Lung (tissue), 12 donors: ENCODE measurements around the gene PRSS12. TPM values are rescaled to one million over a fixed set of nuclear protein-coding genes. Genes with fewer than 3 reads are reported as not detected.

Experiments
- ATAC-seq: fragments of 200-7000 bp; cut with Tn5 transposase; one replicate; pipeline ENCODE4 v1.9.1; 2020; ENCODE audit warnings: moderate number of reproducible peaks; ENCODE audit not compliant: insufficient read depth, low FRiP score
- DNase-seq, 3 donors: peaks; one replicate each; pipeline ENCODE4 v3.0.0-alpha.2; 2013 to 2017
- H3K27ac ChIP-seq, 2 donors: one replicate each; pipeline ENCODE4 v1.5.1; 2013; ENCODE audit warnings: mild to moderate bottlenecking in 2 of 2, moderate library complexity in 2 of 2, control low read depth in 1 of 2, inconsistent platforms in 1 of 2, low read depth in 1 of 2, low read length in 1 of 2
- H3K27me3 ChIP-seq, 3 donors: one replicate each; pipeline ENCODE4 v1.5.1; 2013; ENCODE audit warnings: low read length in 2 of 3; ENCODE audit not compliant: control insufficient read depth in 3 of 3, insufficient read depth in 3 of 3
- H3K36me3 ChIP-seq, 4 donors: one replicate each; pipeline ENCODE4 v1.5.1; 2013; ENCODE audit warnings: low read length in 4 of 4, mild to moderate bottlenecking in 1 of 4, moderate library complexity in 1 of 4; ENCODE audit not compliant: control insufficient read depth in 4 of 4, insufficient read depth in 4 of 4
- H3K4me1 ChIP-seq, 5 donors: one replicate each; pipeline ENCODE4 v1.5.1; 2013; ENCODE audit warnings: low read length in 5 of 5, mild to moderate bottlenecking in 2 of 5, moderate library complexity in 1 of 5; ENCODE audit not compliant: control insufficient read depth in 5 of 5, insufficient read depth in 5 of 5
- H3K4me3 ChIP-seq: one replicate; pipeline ENCODE4 v1.5.1; 2013; ENCODE audit warnings: mild to moderate bottlenecking, control low read depth, moderate library complexity
- H3K9ac ChIP-seq, 2 donors: one replicate each; pipeline ENCODE4 v1.5.1; 2013; ENCODE audit warnings: low read length in 2 of 2, control low read depth in 1 of 2; ENCODE audit not compliant: insufficient read depth in 1 of 2
- H3K9me3 ChIP-seq, 4 donors: one replicate each; pipeline ENCODE4 v1.5.1; 2013; ENCODE audit warnings: low read length in 3 of 4, mild to moderate bottlenecking in 1 of 4, moderate library complexity in 1 of 4; ENCODE audit not compliant: control insufficient read depth in 4 of 4, insufficient read depth in 3 of 4
- WGBS, 2 donors: extraction: QIAGEN DNeasy Blood & Tissue Kit; methylation state at CpG; one replicate each; pipeline ENCODE4 v1.1.7; 2013; 5-methylcytosine and 5-hydroxymethylcytosine counted together
- polyA plus RNA-seq, 2 donors: library from polyadenylated mRNA; stranded (reverse); fragments of 200-250 nt; gene quantifications; one replicate each; pipeline ENCODE4 v1.2.1, GENCODE V29; 2013
- total RNA-seq, 2 donors: library from RNA; depleted of rRNA in 1 of 2; stranded (reverse); fragments of >200 nt in 1 of 2; gene quantifications; one replicate each; pipeline ENCODE4 v1.2.1, GENCODE V29; 2014 to 2021
- TF ChIP-seq, protein P1 (sequence below): IDR thresholded peaks from 2 replicates; pipeline ENCODE4 v1.5.1; 2012; ENCODE audit warnings: mild to moderate bottlenecking; ENCODE audit errors: control extremely low read depth, extremely low read depth
- donor health status: control.
- donor health status: control.
- donor health status: Bipolar disorder and iron deficiency.
- donor health status: healthy.
- donor health status: DM: yes; HTN: yes; CAD: no.

The PRSS12 gene
- total and polyA plus RNA-seq, 4 donors = 2.9 to 55.0 (median 8.2) TPM

DNA sequence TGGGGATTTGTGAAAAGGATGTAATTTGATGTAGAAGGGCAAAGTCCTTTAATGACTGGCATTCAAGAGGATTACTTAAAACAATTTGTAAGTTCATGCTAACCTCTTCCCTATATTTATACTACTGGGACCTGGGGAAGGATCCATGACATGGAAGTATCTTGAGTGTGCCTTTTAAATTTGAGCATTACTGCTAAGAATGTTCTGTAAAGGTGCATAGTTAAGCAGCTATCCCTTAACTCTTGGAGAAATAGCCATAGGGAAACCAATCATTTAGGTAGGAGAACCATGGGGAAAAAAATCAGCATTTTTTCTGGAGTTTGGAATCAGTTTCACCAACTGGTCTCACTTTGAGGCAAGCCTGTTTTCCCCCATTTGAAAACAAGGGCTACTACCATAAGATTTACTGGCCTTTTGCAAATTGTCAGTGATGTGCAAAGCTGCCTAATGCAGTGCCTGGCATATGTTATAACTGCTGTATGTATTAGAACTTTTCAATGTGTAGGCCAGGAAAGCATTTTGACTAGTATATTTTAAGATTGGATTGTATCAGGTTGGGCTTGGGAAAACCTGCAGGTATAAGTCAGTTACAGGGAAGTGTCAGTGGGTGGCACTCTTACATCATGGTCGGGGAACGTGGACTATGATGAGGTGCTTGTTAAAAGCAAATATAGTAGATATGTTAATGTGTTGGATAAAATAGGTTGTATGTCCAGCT, 72.1 kb downstream of the PRSS12 start:
- 8 to 12% methylated on average over 2 of the region's 2 CpGs for WGBS, 2 donors
- no peaks in the 10 kb centered on the region for H3K9me3 ChIP-seq
- no peak overlapping the region for H3K27ac ChIP-seq
- H3K4me1 ChIP-seq = peaks cover 0 to 30% (median 11%) of the 10 kb centered on the region in 5 donors
- peaks cover 3 to 15% (median 7%) of the 10 kb centered on the region in 4 donors for H3K36me3 ChIP-seq
- H3K4me3 ChIP-seq = no peak overlapping the region
- peak overlapping the region in 1 of 2 donors; percentile 86 for H3K9ac ChIP-seq
- ATAC-seq = no peak
- no peaks in the 10 kb centered on the region for H3K27me3 ChIP-seq
- peak; percentile 67 to 86 (median 75) for DNase-seq
- TF ChIP-seq, protein P1, sequence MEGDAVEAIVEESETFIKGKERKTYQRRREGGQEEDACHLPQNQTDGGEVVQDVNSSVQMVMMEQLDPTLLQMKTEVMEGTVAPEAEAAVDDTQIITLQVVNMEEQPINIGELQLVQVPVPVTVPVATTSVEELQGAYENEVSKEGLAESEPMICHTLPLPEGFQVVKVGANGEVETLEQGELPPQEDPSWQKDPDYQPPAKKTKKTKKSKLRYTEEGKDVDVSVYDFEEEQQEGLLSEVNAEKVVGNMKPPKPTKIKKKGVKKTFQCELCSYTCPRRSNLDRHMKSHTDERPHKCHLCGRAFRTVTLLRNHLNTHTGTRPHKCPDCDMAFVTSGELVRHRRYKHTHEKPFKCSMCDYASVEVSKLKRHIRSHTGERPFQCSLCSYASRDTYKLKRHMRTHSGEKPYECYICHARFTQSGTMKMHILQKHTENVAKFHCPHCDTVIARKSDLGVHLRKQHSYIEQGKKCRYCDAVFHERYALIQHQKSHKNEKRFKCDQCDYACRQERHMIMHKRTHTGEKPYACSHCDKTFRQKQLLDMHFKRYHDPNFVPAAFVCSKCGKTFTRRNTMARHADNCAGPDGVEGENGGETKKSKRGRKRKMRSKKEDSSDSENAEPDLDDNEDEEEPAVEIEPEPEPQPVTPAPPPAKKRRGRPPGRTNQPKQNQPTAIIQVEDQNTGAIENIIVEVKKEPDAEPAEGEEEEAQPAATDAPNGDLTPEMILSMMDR = peak; percentile 29

DNA sequence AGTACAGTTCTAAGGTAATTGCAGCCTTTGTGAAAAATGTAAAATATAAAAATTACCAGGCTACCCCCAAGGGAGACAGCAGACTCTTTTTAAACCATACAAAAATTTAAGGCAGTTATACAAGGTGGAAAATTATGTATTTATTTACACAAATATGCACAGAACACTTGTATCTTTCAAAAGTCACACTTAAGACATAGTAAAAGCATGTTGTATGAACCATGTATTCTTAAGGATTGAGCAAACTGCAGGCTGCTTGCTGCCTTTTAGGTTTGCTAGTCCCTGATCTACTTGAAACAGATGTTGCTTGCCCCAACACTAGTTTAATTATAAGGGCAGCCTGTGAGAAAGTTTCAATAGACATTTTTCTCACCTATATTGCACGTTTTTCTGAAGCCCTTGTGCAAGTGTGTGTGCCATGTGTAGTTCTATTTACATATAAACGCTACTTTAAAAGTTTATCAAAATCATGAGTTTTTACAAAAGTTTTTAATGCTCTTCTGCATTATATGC, 72.8 kb downstream of the PRSS12 start:
- TF ChIP-seq, protein P1 = no peak
- DNase-seq (no peak), ATAC-seq (no peak)
- Histone ChIP-seq H3K4me1 (peaks cover 0 to 30% (median 11%) of the 10 kb centered on the region in 5 donors), H3K36me3 (peaks cover 3 to 15% (median 7%) of the 10 kb centered on the region in 4 donors), H3K9ac (peak overlapping the region in 1 of 2 donors; percentile 86), H3K9me3 (no peaks in the 10 kb centered on the region), H3K4me3 (no peak overlapping the region), H3K27ac (peak overlapping the region in 1 of 2 donors; percentile 99), H3K27me3 (no peaks in the 10 kb centered on the region)
- 24 to 29% methylated on average over 2 of the region's 2 CpGs for WGBS, 2 donors

DNA sequence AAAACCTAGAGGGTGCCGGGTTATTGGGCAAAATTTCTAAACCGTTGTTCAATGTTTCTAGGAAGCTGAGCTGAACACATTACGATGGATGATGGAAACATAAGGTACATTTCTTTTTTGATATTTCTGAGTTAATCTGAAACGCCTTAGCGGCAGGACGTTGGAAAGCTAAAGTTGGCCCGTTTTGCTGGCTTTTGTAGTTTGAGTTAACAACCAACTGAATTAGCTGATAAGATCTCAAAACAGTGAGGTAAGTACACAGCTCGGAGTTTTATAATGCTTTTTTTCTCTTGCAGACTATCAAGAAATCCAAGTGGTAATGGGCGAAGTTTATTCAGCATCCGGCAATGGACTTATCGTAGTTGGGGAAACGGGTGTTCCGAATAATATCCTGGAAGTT, 73.5 kb downstream of the PRSS12 start:
- 1 to 4% methylated on average over 13 of the region's 13 CpGs for WGBS, 2 donors
- H3K27me3 ChIP-seq = no peaks in the 10 kb centered on the region

More for the DNA sequence above, 73.5 kb downstream of the PRSS12 start:
- Histone ChIP-seq H3K9ac (peak overlapping the region; percentile 86 to 93), H3K9me3 (no peaks in the 10 kb centered on the region), H3K4me1 (peaks cover 0 to 30% (median 11%) of the 10 kb centered on the region in 5 donors), H3K36me3 (peaks cover 3 to 15% (median 7%) of the 10 kb centered on the region in 4 donors), H3K27ac (peak overlapping the region; percentile 97 to 99), H3K4me3 (peak overlapping the region; percentile 78)
- no peak for ATAC-seq
- DNase-seq = no peak
- TF ChIP-seq, protein P1 = no peak
